GM21390 (cell line): Measurements from ENCODE around the gene CYSRT1.

Source experiments
- ATAC-seq: cut with Tn5 transposase; IDR thresholded peaks from one replicate; pipeline ENCODE4 v1.9.1; 2021; ENCODE audit not compliant: unreplicated experiment

CYSRT1 gene

DNA sequence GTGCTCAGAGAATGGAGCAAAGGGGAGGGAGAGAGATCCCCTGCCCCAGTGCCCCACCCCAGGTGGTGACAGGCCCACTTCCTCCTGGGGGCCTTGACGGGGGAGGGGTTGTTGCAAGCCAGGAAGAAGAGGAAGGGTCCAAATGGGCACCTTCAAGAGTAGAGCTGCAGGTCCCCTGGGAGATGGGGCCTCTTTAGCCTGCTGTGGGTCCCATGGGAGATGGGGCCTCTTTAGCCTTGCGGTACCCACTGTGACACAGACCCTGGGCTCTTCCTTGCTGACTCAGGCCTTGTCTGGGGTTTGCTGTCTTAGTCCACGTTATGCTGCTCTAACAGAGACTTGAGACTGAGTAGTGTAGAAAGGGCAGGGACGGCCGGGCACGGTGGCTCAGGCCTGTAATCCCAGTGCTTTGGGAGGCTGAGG, 43.0 kb downstream of the CYSRT1 start:
- ATAC-seq = no peak

- ATAC-seq = no peak
These were observed 43.7 kb downstream of the CYSRT1 start for GRCh38 chr9:137268538-137269201.

DNA sequence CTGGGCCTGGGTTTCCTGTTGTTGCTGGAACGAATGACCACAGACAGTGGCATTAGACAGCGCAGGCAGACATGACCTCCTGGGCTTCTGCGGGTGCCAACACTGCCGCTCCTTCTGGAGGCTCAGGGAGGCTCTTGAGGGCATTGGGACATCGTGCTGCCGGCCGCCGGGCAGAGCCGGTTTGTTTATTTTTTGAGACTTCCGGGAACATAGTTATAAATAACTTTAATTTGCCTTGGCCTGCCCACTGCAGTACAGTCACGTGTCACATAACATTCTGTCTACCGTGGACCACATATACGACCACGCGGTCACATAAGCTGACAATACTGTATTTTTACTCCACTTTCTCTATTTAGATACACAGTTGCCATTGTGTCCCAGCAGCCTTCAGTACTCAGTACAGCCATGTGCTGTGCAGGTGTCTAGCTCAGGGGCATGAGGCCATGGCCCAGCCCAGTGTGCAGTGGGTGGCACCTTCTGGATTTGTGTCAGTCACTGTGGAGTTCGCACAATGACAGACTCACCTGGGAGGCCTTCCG, 44.3 kb downstream of the CYSRT1 start:
- ATAC-seq = no peak

DNA sequence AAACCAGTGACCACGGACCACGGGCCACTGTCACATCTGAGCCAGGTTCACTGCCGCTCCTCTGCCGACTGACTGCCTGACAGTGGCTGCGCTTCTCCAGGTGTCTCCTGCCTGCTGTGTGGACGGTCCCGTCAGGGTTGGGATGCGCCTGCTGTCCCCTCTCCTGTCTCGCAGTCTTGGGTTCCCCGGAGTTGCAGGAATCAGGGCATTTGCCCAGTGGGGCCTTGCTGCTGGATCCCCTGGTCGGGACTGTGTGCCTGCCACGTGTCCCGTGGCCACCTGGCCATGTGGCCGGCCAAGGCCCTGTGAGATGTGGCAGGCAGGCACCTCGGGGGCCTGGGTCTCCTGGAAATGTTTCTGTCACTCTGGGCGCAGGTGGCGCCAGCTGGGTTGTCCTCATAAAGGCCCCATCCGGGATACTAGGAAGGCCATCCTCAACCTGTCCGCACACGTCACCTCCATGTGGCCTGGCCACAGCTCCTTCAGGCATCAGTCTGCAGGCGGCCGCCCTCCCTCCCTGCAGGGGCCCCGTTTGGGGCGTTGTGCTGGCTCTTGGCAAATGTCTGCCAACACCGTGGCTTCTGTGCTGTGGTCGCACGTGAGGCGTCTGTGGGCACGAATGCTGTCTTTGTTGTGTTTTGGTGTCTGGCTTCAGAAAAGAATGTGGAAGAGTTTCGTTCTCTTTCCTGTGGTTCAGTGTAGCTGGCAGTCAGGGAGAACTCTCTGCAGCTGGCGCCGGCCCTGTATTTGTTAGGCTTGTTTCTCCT, 46.1 kb downstream of the CYSRT1 start:
- ATAC-seq = no peak

DNA sequence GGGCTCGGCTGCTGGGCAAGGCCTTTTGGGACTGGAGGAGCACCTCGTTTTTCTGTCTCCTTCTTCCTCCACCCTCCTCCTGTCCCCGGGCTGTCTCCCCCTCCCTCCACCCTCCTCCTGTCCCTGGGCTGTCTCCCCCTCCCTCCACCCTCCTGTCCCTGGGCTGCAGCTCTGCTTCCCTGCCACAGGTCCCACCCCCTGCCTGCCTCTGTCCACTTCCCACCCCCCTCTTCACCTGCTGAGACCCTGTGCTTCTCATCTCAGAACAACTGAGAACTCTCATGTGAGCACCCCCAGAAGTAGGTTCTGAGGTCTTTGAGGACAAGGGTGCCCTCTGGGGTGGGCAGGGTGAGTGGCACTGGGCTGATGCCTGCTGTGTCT, 46.7 kb downstream of the CYSRT1 start:
- ATAC-seq = no peak

DNA sequence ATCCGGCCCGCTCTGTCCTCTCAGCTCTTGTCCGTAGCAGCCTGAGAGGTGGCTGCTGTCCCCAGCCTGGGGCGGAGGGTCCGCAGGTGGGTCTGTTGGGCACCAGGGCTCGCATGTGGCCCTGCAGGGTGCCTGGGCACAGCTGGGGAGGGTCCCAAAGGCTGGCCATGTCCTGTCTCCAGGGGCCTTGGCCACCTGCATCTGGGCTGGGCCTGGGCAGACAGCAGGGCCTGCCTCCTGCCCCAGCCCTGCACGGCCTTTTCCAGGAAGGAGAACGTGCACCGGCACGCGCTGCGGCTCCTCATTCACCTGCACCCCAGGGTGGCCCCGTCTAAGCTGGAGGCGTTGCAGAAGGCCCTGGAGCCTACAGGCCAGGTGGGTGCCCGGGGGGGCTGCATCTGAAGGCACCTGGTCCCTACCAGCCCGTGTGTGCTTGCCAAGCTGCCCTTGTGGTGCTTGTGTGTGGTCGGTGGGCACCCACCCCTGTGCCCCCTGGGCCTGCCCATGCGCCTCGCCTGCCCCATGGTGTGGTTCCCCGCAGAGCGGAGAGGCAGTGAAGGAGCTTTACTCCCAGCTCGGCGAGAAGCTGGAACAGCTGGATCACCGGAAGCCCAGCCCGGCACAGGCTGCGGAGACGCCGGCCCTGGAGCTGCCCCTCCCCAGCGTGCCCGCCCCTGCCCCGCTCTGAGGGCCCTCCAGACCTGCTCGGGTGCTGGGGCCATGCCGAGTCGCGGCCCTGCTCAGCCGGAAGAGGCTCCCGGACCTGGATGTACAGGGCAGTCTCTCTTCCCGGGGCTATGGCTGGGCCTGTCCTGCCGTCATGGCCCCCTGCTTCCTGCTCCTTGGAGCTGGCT, 47.5 kb downstream of the CYSRT1 start:
- ATAC-seq = no peak

GRCh38 chr9:137273095-137273490, 48.1 kb downstream of the CYSRT1 start:
- no peak for ATAC-seq

DNA sequence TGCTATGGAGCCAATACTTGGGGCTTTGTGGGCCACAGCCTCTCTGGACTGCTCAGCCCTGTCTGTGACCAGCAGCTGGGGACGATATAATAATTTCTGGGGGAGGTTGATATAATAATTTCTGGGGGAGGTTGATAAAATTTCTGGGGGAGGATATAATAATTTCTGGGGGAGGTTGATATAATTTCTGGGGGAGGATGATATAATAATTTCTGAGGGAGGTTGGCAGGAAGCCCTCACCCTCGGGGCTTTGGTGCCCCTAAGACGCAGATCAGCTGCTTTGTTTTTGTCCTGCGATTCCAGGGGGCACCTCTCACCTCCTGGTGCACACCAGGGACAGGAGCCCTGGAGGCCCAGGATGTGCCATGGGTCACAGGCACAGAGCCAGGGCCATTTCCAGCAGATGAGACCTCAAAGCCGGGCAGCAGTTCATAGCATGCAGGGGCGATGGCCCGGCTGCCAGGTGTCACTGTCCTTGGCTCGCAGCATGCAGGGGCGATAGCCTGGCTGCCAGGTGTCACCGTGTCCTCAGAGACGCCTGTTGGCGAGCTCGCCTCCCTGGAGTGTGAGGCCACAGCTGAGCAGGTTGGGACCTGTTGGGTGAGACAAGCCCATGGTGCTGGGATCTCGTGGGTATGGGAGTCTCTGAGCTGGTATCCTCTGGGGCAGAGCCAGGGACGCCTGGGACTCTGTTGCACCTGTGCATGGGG, 48.8 kb downstream of the CYSRT1 start:
- no peak for ATAC-seq

DNA sequence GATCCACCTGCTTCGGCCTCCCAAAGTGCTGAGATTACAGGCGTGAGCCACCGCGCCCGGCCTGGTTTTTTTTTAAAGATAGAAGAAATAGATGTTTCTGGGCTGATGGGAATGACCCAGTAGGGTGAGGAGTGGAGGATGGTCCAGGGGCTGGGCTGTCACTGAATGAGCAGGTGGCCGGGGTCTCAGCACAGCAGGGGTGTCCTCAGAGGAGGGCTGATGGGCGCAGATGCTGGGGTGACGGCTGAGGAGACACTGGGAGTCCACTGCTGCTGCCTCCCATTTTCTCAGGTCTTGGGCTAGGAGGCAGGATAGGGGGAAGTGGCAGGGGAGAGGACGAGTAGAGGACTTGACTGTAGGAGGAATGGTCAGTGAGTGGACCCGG, 50.2 kb downstream of the CYSRT1 start:
- no peak for ATAC-seq
